SK-N-MC (cell line): ENCODE results near the gene NCKAP5.

Source experiments
- DNase-seq: peaks from one replicate; pipeline ENCODE4 v3.0.0-alpha.2; 2011; ENCODE audit warnings: low read depth, low spot score
- H3K27ac ChIP-seq: fragments of 200-600 bp; sonication (generic); 2 replicates; pipeline ENCODE4 v1.5.1; 2016; ENCODE audit warnings: mixed run types
- H3K36me3 ChIP-seq: fragments of 200-600 bp; sonication (generic); 2 replicates; pipeline ENCODE4 v1.6.1; 2017; ENCODE audit warnings: antibody characterized with exemption, low read length, mixed read lengths; ENCODE audit not compliant: insufficient read depth
- H3K4me3 ChIP-seq: fragments of 200-600 bp; sonication (generic); 2 replicates; pipeline ENCODE4 v1.5.1; 2016
- H3K9ac ChIP-seq: fragments of 200-600 bp; sonication (generic); 2 replicates; pipeline ENCODE4 v1.8.0; 2017; ENCODE audit warnings: mixed run types, mixed read lengths; ENCODE audit not compliant: insufficient read length
- H3K9me3 ChIP-seq: fragments of 200-600 bp; sonication (generic); 2 replicates; pipeline ENCODE4 v1.6.1; 2017; ENCODE audit warnings: low read depth, mild to moderate bottlenecking, antibody characterized with exemption, low read length, moderate library complexity, mixed read lengths
- EZH2 ChIP-seq: fragments of 200-600 bp; sonication (generic); IDR thresholded peaks from one replicate; pipeline ENCODE4 v1.6.1; 2017; ENCODE audit warnings: antibody characterized with exemption
- FOXP2 ChIP-seq: optimal IDR thresholded peaks from 2 replicates; pipeline ENCODE3; 2011; ENCODE audit warnings: mild to moderate bottlenecking, moderate library complexity; ENCODE audit not compliant: insufficient read depth; ENCODE audit errors: extremely low read length, control extremely low read depth
- POLR2AphosphoS5 ChIP-seq: IDR thresholded peaks from 2 replicates; pipeline ENCODE4 v1.6.1; 2012; ENCODE audit warnings: mild to moderate bottlenecking, low read depth, low read length, borderline replicate concordance

Gene NCKAP5

GRCh38 chr2:133417415-133417814, 150.8 kb downstream of the NCKAP5 start:
- no peaks in the 10 kb centered on the region for H3K36me3 ChIP-seq
- no peak overlapping the region for H3K9ac ChIP-seq
- H3K4me3 ChIP-seq: no peak overlapping the region
- no peak overlapping the region for H3K27ac ChIP-seq
- TF ChIP-seq FOXP2: no peak
- no peak for TF ChIP-seq EZH2
- no peak for TF ChIP-seq POLR2AphosphoS5
- DNase-seq: no peak
- H3K9me3 ChIP-seq: no peaks in the 10 kb centered on the region

- no peak for TF ChIP-seq POLR2AphosphoS5
- TF ChIP-seq EZH2: no peak
- no peak for TF ChIP-seq FOXP2
- no peak overlapping the region for H3K27ac ChIP-seq
- H3K9me3 ChIP-seq: no peaks in the 10 kb centered on the region
- DNase-seq: no peak
- H3K9ac ChIP-seq: no peak overlapping the region
- no peaks in the 10 kb centered on the region for H3K36me3 ChIP-seq
- H3K4me3 ChIP-seq: no peak overlapping the region
Observed at GRCh38 chr2:133416736-133417135, 151.5 kb downstream of the NCKAP5 start.

GRCh38 chr2:133416146-133416545, 152.1 kb downstream of the NCKAP5 start:
- DNase-seq: no peak
- Histone ChIP-seq H3K9ac (no peak overlapping the region), H3K36me3 (no peaks in the 10 kb centered on the region), H3K4me3 (no peak overlapping the region), H3K9me3 (no peaks in the 10 kb centered on the region), H3K27ac (no peak overlapping the region)
- no peak for TF ChIP-seq EZH2
- no peak for TF ChIP-seq POLR2AphosphoS5
- TF ChIP-seq FOXP2: no peak

DNA sequence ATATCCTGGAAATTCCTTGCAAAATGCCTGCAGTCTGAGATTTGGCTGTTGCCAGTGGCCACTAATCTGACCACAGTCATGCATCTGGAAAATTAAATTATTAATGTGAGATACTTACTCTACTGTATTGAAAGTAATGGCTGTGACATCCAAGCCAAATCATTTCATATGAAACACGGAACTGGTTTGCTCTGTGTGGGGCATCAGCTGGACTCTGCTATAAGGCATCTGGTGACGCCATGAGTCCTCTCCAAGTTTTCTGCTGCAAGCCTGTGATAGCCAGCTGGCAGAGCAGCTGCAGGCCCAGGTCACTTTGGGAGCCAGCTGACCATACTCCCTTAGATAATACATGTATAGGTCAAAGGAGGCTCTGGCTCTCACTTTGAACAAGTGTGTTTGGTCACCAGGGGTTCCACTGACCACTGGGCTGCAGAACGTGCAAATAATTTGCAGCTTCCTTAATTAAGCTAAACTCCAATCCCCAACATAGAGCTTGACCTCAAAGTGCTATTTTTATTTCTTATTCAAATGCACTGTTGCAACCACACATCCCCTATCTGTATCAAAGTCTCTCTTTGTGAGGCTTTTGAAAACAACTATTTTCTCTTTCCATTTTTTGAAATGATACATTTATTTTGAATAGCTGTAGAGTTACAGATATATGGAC, 152.9 kb downstream of the NCKAP5 start:
- no peak for DNase-seq
- TF ChIP-seq POLR2AphosphoS5: no peak
- no peak for TF ChIP-seq EZH2
- TF ChIP-seq FOXP2: no peak
- no peaks in the 10 kb centered on the region for H3K36me3 ChIP-seq
- no peak overlapping the region for H3K4me3 ChIP-seq
- no peaks in the 10 kb centered on the region for H3K9me3 ChIP-seq
- no peak overlapping the region for H3K9ac ChIP-seq
- H3K27ac ChIP-seq: no peak overlapping the region

DNA sequence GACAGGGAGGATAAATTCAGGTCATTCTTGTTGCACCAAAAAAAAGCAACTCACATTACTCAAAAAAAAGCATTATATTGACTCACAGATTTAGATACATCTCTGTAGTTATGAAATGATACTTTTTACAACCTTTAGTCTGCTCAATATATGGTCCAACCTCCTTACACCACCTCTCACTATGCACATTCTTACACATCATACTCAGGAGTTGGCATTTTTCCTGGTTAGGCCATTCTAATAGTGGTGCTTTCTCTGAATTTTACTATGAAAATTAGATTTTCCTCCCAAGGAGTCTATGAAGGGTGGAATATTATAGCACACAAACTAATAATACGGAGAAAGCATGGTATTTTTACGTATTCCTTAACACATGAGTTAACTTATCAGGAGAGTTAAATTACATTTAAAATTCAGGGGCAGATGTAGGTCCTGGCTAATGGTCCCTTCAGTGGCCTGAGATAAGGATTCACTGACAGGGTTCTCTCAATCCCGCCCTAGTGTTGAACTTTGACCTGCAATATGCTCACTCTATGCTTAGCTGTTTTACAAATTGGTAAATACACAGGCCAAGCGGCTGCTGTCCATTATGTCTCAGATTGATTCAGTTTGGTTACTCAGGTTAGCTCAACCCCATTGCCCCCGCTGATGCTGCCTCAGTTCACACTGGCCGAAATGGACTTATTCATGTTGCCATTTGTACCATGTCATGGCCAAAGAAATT, 153.6 kb downstream of the NCKAP5 start:
- no peak overlapping the region for H3K27ac ChIP-seq
- TF ChIP-seq POLR2AphosphoS5: no peak
- no peak for TF ChIP-seq FOXP2
- no peak for TF ChIP-seq EZH2
- DNase-seq: no peak
- H3K36me3 ChIP-seq: no peaks in the 10 kb centered on the region
- no peaks in the 10 kb centered on the region for H3K9me3 ChIP-seq
- H3K4me3 ChIP-seq: no peak overlapping the region
- H3K9ac ChIP-seq: no peak overlapping the region

- Histone ChIP-seq H3K36me3 (no peaks in the 10 kb centered on the region), H3K9ac (no peak overlapping the region), H3K9me3 (no peaks in the 10 kb centered on the region), H3K4me3 (no peak overlapping the region), H3K27ac (no peak overlapping the region)
- no peak for TF ChIP-seq FOXP2
- no peak for TF ChIP-seq EZH2
- no peak for TF ChIP-seq POLR2AphosphoS5
- DNase-seq: no peak
Observed at GRCh38 chr2:133413863-133414262, 154.4 kb downstream of the NCKAP5 start.

GRCh38 chr2:133412694-133413093, 155.6 kb downstream of the NCKAP5 start:
- no peak overlapping the region for H3K9ac ChIP-seq
- H3K4me3 ChIP-seq: no peak overlapping the region
- no peaks in the 10 kb centered on the region for H3K9me3 ChIP-seq
- H3K36me3 ChIP-seq: no peaks in the 10 kb centered on the region
- DNase-seq: no peak
- TF ChIP-seq POLR2AphosphoS5 (no peak), FOXP2 (no peak), EZH2 (no peak)
- no peak overlapping the region for H3K27ac ChIP-seq

DNA sequence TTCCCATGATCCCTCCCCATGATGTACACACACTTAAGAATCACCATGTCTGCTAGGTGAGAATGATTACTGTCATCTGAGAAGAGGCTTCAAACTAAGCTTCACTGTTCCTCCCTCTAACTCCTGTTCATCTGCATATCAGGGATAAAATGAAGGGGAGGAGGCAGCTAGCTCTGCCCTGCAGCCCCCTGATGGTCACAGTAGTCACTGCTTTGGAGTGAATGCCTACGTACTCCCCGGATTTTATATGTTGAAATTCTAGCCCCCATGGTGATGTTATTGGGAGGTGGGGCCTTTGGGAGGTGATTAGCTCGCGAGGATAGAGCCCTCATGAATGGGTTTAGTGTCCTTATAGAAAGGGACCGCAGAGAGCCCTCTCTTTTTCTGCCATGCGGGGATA, 156.4 kb downstream of the NCKAP5 start:
- no peak overlapping the region for H3K27ac ChIP-seq

More for the DNA sequence above, 156.4 kb downstream of the NCKAP5 start:
- no peak for TF ChIP-seq POLR2AphosphoS5
- no peak for TF ChIP-seq FOXP2
- no peak for TF ChIP-seq EZH2
- no peak overlapping the region for H3K9ac ChIP-seq
- no peaks in the 10 kb centered on the region for H3K36me3 ChIP-seq
- DNase-seq: no peak
- H3K4me3 ChIP-seq: no peak overlapping the region
- no peaks in the 10 kb centered on the region for H3K9me3 ChIP-seq
